Measurements from ENCODE around the gene MYOZ3.

The MYOZ3 gene

GRCh38 chr5:150706776-150707390 is 45.8 kb downstream of the MYOZ3 start:
- no peak for DNase-seq (ENCODE audit: low spot score)
- TF ChIP-seq CTCF (IDR thresholded peaks at IDR 0.05): no peak
- Histone ChIP-seq H3K4me3 (no peak overlapping the region), H3K27ac (no peak overlapping the region)

GRCh38 chr5:150710165-150710564 is 49.1 kb downstream of the MYOZ3 start:
- Histone ChIP-seq H3K4me3 (no peak overlapping the region), H3K27ac (no peak overlapping the region)
- DNase-seq (ENCODE audit: low spot score): no peak
- no peak for TF ChIP-seq CTCF (IDR thresholded peaks at IDR 0.05)

- TF ChIP-seq CTCF (IDR thresholded peaks at IDR 0.05): no peak
- H3K4me3 ChIP-seq: no peak overlapping the region
- DNase-seq (ENCODE audit: low spot score): no peak
- H3K27ac ChIP-seq: no peak overlapping the region
These were observed 62.8 kb downstream of the MYOZ3 start for GRCh38 chr5:150723845-150724244.
